ENCODE measurements around the gene THRA. TPM values are rescaled to one million over a fixed set of nuclear protein-coding genes. Genes with fewer than 3 reads are reported as not detected.
A peak's percentile ranks its signal among the peaks of the same experiment; 100 is the strongest.

THRA gene
- total RNA-seq, 1 experiment from 2014 or later, result 11.7 TPM

- Histone ChIP-seq H3K4me1 (ENCODE audit: control insufficient read depth, insufficient read depth, low read length) (peaks cover 15% of the 10 kb centered on the region), H3K27me3 (ENCODE audit: control insufficient read depth, insufficient read depth, low read length) (no peaks in the 10 kb centered on the region), H3K27ac (ENCODE audit: low read length) (peak overlapping the region; percentile 91), H3K36me3 (ENCODE audit: control insufficient read depth, insufficient read depth, low read length) (peaks cover 7% of the 10 kb centered on the region; the same call in 1 of the 2 replicates), H3K4me3 (ENCODE audit: low read depth in 2 of 2, low read length in 2 of 2) (peak overlapping the region; percentile 74 to 93), H3K9me3 (ENCODE audit: control insufficient read depth, insufficient read depth, low read depth, low read length) (no peaks in the 10 kb centered on the region)
- ATAC-seq (no peak), DNase-seq (ENCODE audit: low read depth, low spot score) (no peak)
- ChIA-PET POLR2A (interaction anchor here (0.5 to 0.8 kb wide), 3 partner anchors 17 to 105 kb away, joined by 3 to 4 read pairs (median 4); partner anchors contain the start of gene CASC3), CTCF (interaction anchor here (1.1 to 4.2 kb wide), 2 partner anchors 11 to 45 kb away, joined by 3 to 34 read pairs; no protein-coding TSS in a partner anchor)
- BruUV-seq (replicated peaks), result TSS peak; percentile 88
- intact Hi-C loops (cut with micrococcal nuclease; ENCODE audit: unreplicated experiment) (no loop called here), in situ Hi-C loops (cut with HindIII; ENCODE audit: low pct_unique_long_range_greater_than_20kb, low sequenced_read_pairs) (no loop called here)
- no peak for TF ChIP-seq POLR2AphosphoS5 (IDR thresholded peaks at IDR 0.05; ENCODE audit: low read depth, low read length)
- no peak for TF ChIP-seq CTCF (IDR thresholded peaks at IDR 0.05)
- TF ChIP-seq TCF7L2 (IDR thresholded peaks at IDR 0.05; ENCODE audit: low read depth, low read length), result no peak
- no peak for TF ChIP-seq REST (IDR thresholded peaks at IDR 0.05; ENCODE audit: insufficient read depth in 1 of 2, low read depth in 2 of 2, low read length in 1 of 2)
- TF ChIP-seq SIN3A (IDR thresholded peaks at IDR 0.05; ENCODE audit: borderline replicate concordance, insufficient read depth, low read depth, low read length), result no peak
These were observed 61.0 kb downstream of the THRA start for GRCh38 chr17:40123811-40124114.

GRCh38 chr17:40124279-40125141, 61.7 kb downstream of the THRA start:
- Histone ChIP-seq H3K9me3 (ENCODE audit: control insufficient read depth, insufficient read depth, low read depth, low read length) (no peaks in the 10 kb centered on the region), H3K27ac (ENCODE audit: low read length) (peak overlapping the region; percentile 91), H3K4me1 (ENCODE audit: control insufficient read depth, insufficient read depth, low read length) (peaks cover 15% of the 10 kb centered on the region), H3K4me3 (ENCODE audit: low read depth in 2 of 2, low read length in 2 of 2) (peak overlapping the region; percentile 74 to 93), H3K27me3 (ENCODE audit: control insufficient read depth, insufficient read depth, low read length) (no peaks in the 10 kb centered on the region), H3K36me3 (ENCODE audit: control insufficient read depth, insufficient read depth, low read length) (peaks cover 13% of the 10 kb centered on the region)
- CTCF ChIA-PET, result interaction anchor here (0.6 to 4.2 kb wide), 6 partner anchors 8 to 149 kb away, joined by 3 to 34 read pairs (median 4); no protein-coding TSS in a partner anchor
- DNase-seq (ENCODE audit: low read depth, low spot score), result no peak
- no TSS peak for BruUV-seq (replicated peaks)
- ATAC-seq, result no peak
- TF ChIP-seq REST (IDR thresholded peaks at IDR 0.05; ENCODE audit: insufficient read depth in 1 of 2, low read depth in 2 of 2, low read length in 1 of 2), result no peak
- no peak for TF ChIP-seq SIN3A (IDR thresholded peaks at IDR 0.05; ENCODE audit: borderline replicate concordance, insufficient read depth, low read depth, low read length)
- TF ChIP-seq TCF7L2 (IDR thresholded peaks at IDR 0.05; ENCODE audit: low read depth, low read length), result no peak
- TF ChIP-seq POLR2AphosphoS5 (IDR thresholded peaks at IDR 0.05; ENCODE audit: low read depth, low read length), result no peak
- no peak for TF ChIP-seq CTCF (IDR thresholded peaks at IDR 0.05)
- in situ Hi-C loops (cut with HindIII; ENCODE audit: low pct_unique_long_range_greater_than_20kb, low sequenced_read_pairs) (no loop called here), intact Hi-C loops (cut with micrococcal nuclease; ENCODE audit: unreplicated experiment) (no loop called here)
- POLR2A ChIA-PET, result interaction anchor here (0.5 to 0.6 kb wide), 2 partner anchors 46 to 87 kb away, joined by 3 to 13 read pairs; no protein-coding TSS in a partner anchor

All from Panc1 (cell line).